ENCODE results near the gene PARPBP. TPM values are rescaled to one million over a fixed set of nuclear protein-coding genes. Genes with fewer than 3 reads are reported as not detected.
A peak's percentile ranks its signal among the peaks of the same experiment; 100 is the strongest.

The PARPBP gene
- total and polyA plus RNA-seq, 2 donors (not counting 3 experiments of a cell fraction or from before 2014, with no cell fraction given) = 4.2 to 19.0 TPM

GRCh38 chr12:102182635-102183034 lies 62.7 kb downstream of the PARPBP start:
- dilution Hi-C loops (cut with MboI; ENCODE audit: extremely low pct_ligation_motif_present, low sequenced_read_pairs) = no loop called here
- peak; percentile 78 for FAIRE-seq

GRCh38 chr12:102195826-102196225 lies 75.8 kb downstream of the PARPBP start:
- Histone ChIP-seq H3K4me1 (ENCODE audit: control insufficient read depth, extremely low read depth, insufficient read depth, low read length) (peaks cover 21% of the 10 kb centered on the region), H3K9me1 (replicated peaks; ENCODE audit: control insufficient read depth, extremely low read depth, insufficient read depth, low read length) (no peaks in the 10 kb centered on the region), H3K4me2 (ENCODE audit: insufficient read depth, low read length) (no peak overlapping the region), H3K9ac (replicated peaks; ENCODE audit: extremely low read depth, insufficient read depth, low read length) (no peak overlapping the region), H3K27ac (ENCODE audit: insufficient read depth, low read depth, low read length) (no peak overlapping the region), H3K27me3 (ENCODE audit: control insufficient read depth in 2 of 2, insufficient read depth in 2 of 2, low read length in 2 of 2) (no peaks in the 10 kb centered on the region), H3K4me3 (replicated peaks in 1 of 3; ENCODE audit: insufficient read depth in 1 of 3, low read depth in 1 of 3, low read length in 3 of 3) (no peak overlapping the region), H3K9me3 (replicated peaks; ENCODE audit: control insufficient read depth, insufficient read depth, low read length) (no peaks in the 10 kb centered on the region), H2AFZ (ENCODE audit: low read depth, low read length) (no peak overlapping the region), H4K20me1 (replicated peaks; ENCODE audit: control insufficient read depth, extremely low read depth, insufficient read depth, low read length) (no peaks in the 10 kb centered on the region), H3K36me3 (ENCODE audit: control insufficient read depth in 2 of 2, extremely low read depth in 1 of 2, insufficient read depth in 2 of 2, low read length in 2 of 2) (no peaks in the 10 kb centered on the region), H3K79me2 (ENCODE audit: control insufficient read depth, insufficient read depth, low read length) (no peaks in the 10 kb centered on the region)
- dilution Hi-C loops (cut with MboI; ENCODE audit: extremely low pct_ligation_motif_present, low sequenced_read_pairs) = no loop called here
- FAIRE-seq = no peak
- no peak for TF ChIP-seq EZH2 (IDR thresholded peaks at IDR 0.05; ENCODE audit: borderline replicate concordance, low read depth, low read length, severe bottlenecking)
- no peak for TF ChIP-seq GATA2 (IDR thresholded peaks at IDR 0.05; ENCODE audit: insufficient read depth, insufficient read length, low read depth, low read length)
- TF ChIP-seq FOS (IDR thresholded peaks at IDR 0.05; ENCODE audit: borderline replicate concordance, insufficient read depth, low read length) = no peak
- TF ChIP-seq JUN (IDR thresholded peaks at IDR 0.05; ENCODE audit: borderline replicate concordance, insufficient read depth, insufficient read length, low read depth) = no peak
- no peak for TF ChIP-seq POLR2A (IDR thresholded peaks at IDR 0.05; ENCODE audit: low read depth, low read length)
- no peak for TF ChIP-seq MYC (IDR thresholded peaks at IDR 0.05; ENCODE audit: low read depth, low read length)
- TF ChIP-seq MAX (IDR thresholded peaks at IDR 0.05; ENCODE audit: insufficient read depth, insufficient read length) = no peak
- TF ChIP-seq POLR2AphosphoS5 (IDR thresholded peaks at IDR 0.05; ENCODE audit: insufficient read depth, low read depth, low read length) = no peak
- TF ChIP-seq CTCF (IDR thresholded peaks at IDR 0.05; ENCODE audit: extremely low read depth in 1 of 2, insufficient read depth in 1 of 2, low read depth in 1 of 2, low read length in 2 of 2) = no peak
- ChIA-PET POLR2A (no interaction called here), CTCF (interaction anchor here (0.7 to 1.9 kb wide), 2 partner anchors 21 to 26 kb away, joined by 3 to 7 read pairs; no protein-coding TSS in a partner anchor)
- BruUV-seq (replicated peaks) = no TSS peak
- DNase-seq (ENCODE audit: low read depth, low spot score) = peak; percentile 28
- intact Hi-C loops (cut with micrococcal nuclease) = no loop called here

More at GRCh38 chr12:102182635-102183034, 62.7 kb downstream of the PARPBP start:
- BruUV-seq (replicated peaks) = no TSS peak
- intact Hi-C loops (cut with micrococcal nuclease) = loop anchor here (1.0 to 10.0 kb wide), 3 partner anchors 8 to 308 kb away; partner anchors contain the start of genes DRAM1 and PMCH
- peak; percentile 91 for DNase-seq (ENCODE audit: low read depth, low spot score)
- ChIA-PET POLR2A (no interaction called here), CTCF (interaction anchor here (0.6 to 1.4 kb wide), 2 partner anchors 9 to 13 kb away, joined by 3 read pairs; no protein-coding TSS in a partner anchor)
- Histone ChIP-seq H3K27me3 (ENCODE audit: control insufficient read depth in 2 of 2, insufficient read depth in 2 of 2, low read length in 2 of 2) (no peaks in the 10 kb centered on the region), H2AFZ (ENCODE audit: low read depth, low read length) (no peak overlapping the region), H3K4me1 (ENCODE audit: control insufficient read depth, extremely low read depth, insufficient read depth, low read length) (peaks cover 19% of the 10 kb centered on the region), H3K79me2 (ENCODE audit: control insufficient read depth, insufficient read depth, low read length) (no peaks in the 10 kb centered on the region), H3K4me2 (ENCODE audit: insufficient read depth, low read length) (peak overlapping the region; percentile 88), H3K36me3 (ENCODE audit: control insufficient read depth in 2 of 2, extremely low read depth in 1 of 2, insufficient read depth in 2 of 2, low read length in 2 of 2) (no peaks in the 10 kb centered on the region), H4K20me1 (replicated peaks; ENCODE audit: control insufficient read depth, extremely low read depth, insufficient read depth, low read length) (no peaks in the 10 kb centered on the region), H3K4me3 (replicated peaks in 1 of 3; ENCODE audit: insufficient read depth in 1 of 3, low read depth in 1 of 3, low read length in 3 of 3) (no peak overlapping the region), H3K9me3 (replicated peaks; ENCODE audit: control insufficient read depth, insufficient read depth, low read length) (no peaks in the 10 kb centered on the region), H3K9me1 (replicated peaks; ENCODE audit: control insufficient read depth, extremely low read depth, insufficient read depth, low read length) (peaks cover 2% of the 10 kb centered on the region), H3K9ac (replicated peaks; ENCODE audit: extremely low read depth, insufficient read depth, low read length) (peak overlapping the region; percentile 27), H3K27ac (ENCODE audit: insufficient read depth, low read depth, low read length) (peak overlapping the region; percentile 61)
- TF ChIP-seq POLR2A (IDR thresholded peaks at IDR 0.05; ENCODE audit: low read depth, low read length) (peak; percentile 25), JUN (IDR thresholded peaks at IDR 0.05; ENCODE audit: borderline replicate concordance, insufficient read depth, insufficient read length, low read depth) (peak; percentile 75), GATA2 (IDR thresholded peaks at IDR 0.05; ENCODE audit: insufficient read depth, insufficient read length, low read depth, low read length) (peak; percentile 80), FOS (IDR thresholded peaks at IDR 0.05; ENCODE audit: borderline replicate concordance, insufficient read depth, low read length) (peak; percentile 54), POLR2AphosphoS5 (IDR thresholded peaks at IDR 0.05; ENCODE audit: insufficient read depth, low read depth, low read length) (no peak)

All from endothelial cell of umbilical vein (primary cell).